Astrocyte of the cerebellum (primary cell): ENCODE results near the gene CSF1.

Source experiments
- DNase-seq: peaks from one replicate; pipeline ENCODE4 v3.0.0-alpha.2; 2011; ENCODE audit warnings: low read depth
- H3K4me3 ChIP-seq: 2 replicates; pipeline ENCODE4 v1.5.1; 2011; ENCODE audit warnings: mild to moderate bottlenecking, low read depth, low read length, moderate library complexity
- CTCF ChIP-seq: IDR thresholded peaks from 2 replicates; pipeline ENCODE4 v1.5.1; 2012; ENCODE audit warnings: low read length, low read depth, moderate library complexity, mild to moderate bottlenecking; ENCODE audit errors: missing control alignments
- in situ Hi-C: cut with HindIII; loops from 2 replicates; pipeline ENCODE4 v1.10.0; 2017; ENCODE audit warnings: low sequenced_read_pairs

Gene CSF1

GRCh38 chr1:109978761-109979488 is 68.3 kb downstream of the CSF1 start:
- in situ Hi-C loops: no loop called here
- H3K4me3 ChIP-seq: no peak overlapping the region
- no peak for DNase-seq
- TF ChIP-seq CTCF: no peak

GRCh38 chr1:109979489-109980091 is 68.9 kb downstream of the CSF1 start:
- no peak for TF ChIP-seq CTCF
- in situ Hi-C loops: no loop called here
- no peak for DNase-seq
- H3K4me3 ChIP-seq: no peak overlapping the region
